HCT116 (cell line): Measurements from ENCODE around the gene ADPGK. TPM values are rescaled to one million over a fixed set of nuclear protein-coding genes. Genes with fewer than 3 reads are reported as not detected.

Experiments used
- ATAC-seq: fragments of 200-7000 bp; cut with Tn5 transposase; 2 replicates; pipeline ENCODE4 v1.9.1; 2020; ENCODE audit warnings: mild to moderate bottlenecking, moderate library complexity
- BruUV-seq: library from RNA; stranded (reverse); fragments of 400-500 nt; replicated peaks from 2 replicates; lab custom pipeline; 2021; lab: Mats Ljungman, UMichigan
- CTCF ChIA-PET: fragments of 300-600 bp; sonication (Branson Sonifier 250); formaldehyde crosslinking; loops from one replicate; lab custom pipeline; 2021; ENCODE audit warnings: antibody characterized with exemption; lab: Charles Lee
- POLR2A ChIA-PET: fragments of 300-600, 350-600 bp; sonication (Branson Sonifier 250); formaldehyde crosslinking; loops from one replicate; lab custom pipeline; 2021; ENCODE audit warnings: antibody characterized with exemption; lab: Charles Lee
- RAD21 ChIA-PET, 2 experiments: fragments of 300-600 bp; sonication (Branson Sonifier 250); formaldehyde crosslinking; loops; one replicate each; lab custom pipeline; 2023; ENCODE audit warnings: low total read pairs in 2 of 2; ENCODE audit not compliant: uncharacterized antibody in 2 of 2, unreplicated experiment in 2 of 2, low non-redundant PET in 1 of 2; lab: Charles Lee
- DNase-seq: peaks from one replicate; pipeline ENCODE4 v3.0.0-alpha.2; 2010; ENCODE audit warnings: low read depth, low spot score
- H2AFZ ChIP-seq: fragments of 200-600 bp; shearing (Covaris generic), sonication (generic); 2 replicates; pipeline ENCODE4 v1.6.1; 2017; ENCODE audit warnings: low read depth, mixed run types, mixed read lengths, antibody characterized with exemption, low read length; ENCODE audit not compliant: poor library complexity, severe bottlenecking
- H3K27ac ChIP-seq: 2 replicates; pipeline ENCODE4 v1.5.1; 2012; ENCODE audit warnings: low read depth, low read length
- H3K27me3 ChIP-seq: fragments of 200-600 bp; sonication (generic); 2 replicates; pipeline ENCODE4 v1.6.1; 2016; ENCODE audit warnings: mixed run types, low read length, mixed read lengths; ENCODE audit not compliant: insufficient read depth
- H3K36me3 ChIP-seq, 2 experiments: fragments of 200-500 bp in 1 of 2; fragments of 200-600 bp in 1 of 2; sonication (Bioruptor generic) in 1 of 2; sonication (generic) in 1 of 2; 2 replicates each; pipeline versions ENCODE4 v1.5.1 to v1.6.1; 2014 to 2016; ENCODE audit warnings: low read length in 2 of 2, inconsistent platforms in 1 of 2, mixed read lengths in 1 of 2, mixed run types in 1 of 2; ENCODE audit not compliant: insufficient read depth in 2 of 2, control insufficient read depth in 1 of 2
- H3K4me1 ChIP-seq, 2 experiments: fragments of 200-600 bp in 1 of 2; sonication (generic) in 1 of 2; 2 replicates each; pipeline versions ENCODE4 v1.5.1 to v1.6.1; 2012 to 2017; ENCODE audit warnings: low read length in 2 of 2, inconsistent platforms in 1 of 2, mild to moderate bottlenecking in 1 of 2, mixed read lengths in 1 of 2, mixed run types in 1 of 2, moderate library complexity in 1 of 2; ENCODE audit not compliant: insufficient read depth in 2 of 2, control insufficient read depth in 1 of 2
- H3K4me2 ChIP-seq: fragments of 200-600 bp; sonication (generic); 2 replicates; pipeline ENCODE4 v1.6.1; 2017; ENCODE audit warnings: mixed run types, low read length, mixed read lengths
- H3K4me3 ChIP-seq, 2 experiments: fragments of 200-600 bp in 1 of 2; sonication (generic) in 1 of 2; replicated peaks in 1 of 2; 2 replicates each; pipeline ENCODE4 v1.5.1; 2011 to 2016; ENCODE audit warnings: low read length in 2 of 2, control low read depth in 1 of 2, low read depth in 1 of 2, mild to moderate bottlenecking in 1 of 2, mixed read lengths in 1 of 2, mixed run types in 1 of 2
- H3K79me2 ChIP-seq: fragments of 200-600 bp; sonication (generic); 2 replicates; pipeline ENCODE4 v1.6.1; 2017; ENCODE audit warnings: mild to moderate bottlenecking, mixed run types, low read length, moderate library complexity, mixed read lengths; ENCODE audit not compliant: insufficient read depth
- H3K9ac ChIP-seq: fragments of 200-600 bp; sonication (generic); 2 replicates; pipeline ENCODE4 v1.6.1; 2016; ENCODE audit warnings: low read length, mixed read lengths
- H3K9me2 ChIP-seq: fragments of 200-600 bp; sonication (generic), shearing (Covaris generic); 2 replicates; pipeline ENCODE4 v1.6.1; 2017; ENCODE audit warnings: mixed run types, mild to moderate bottlenecking, moderate library complexity; ENCODE audit not compliant: insufficient read depth
- H3K9me3 ChIP-seq, 2 experiments: fragments of 200-500 bp in 1 of 2; fragments of 200-600 bp in 1 of 2; sonication (Bioruptor generic) in 1 of 2; sonication (generic) in 1 of 2; 2 replicates each; pipeline ENCODE4 v1.6.1; 2014 to 2017; ENCODE audit warnings: low read length in 2 of 2, mixed read lengths in 2 of 2, inconsistent platforms in 1 of 2, low read depth in 1 of 2, mild to moderate bottlenecking in 1 of 2, mixed run types in 1 of 2, moderate library complexity in 1 of 2; ENCODE audit not compliant: control insufficient read depth in 1 of 2, insufficient read depth in 1 of 2
- H4K20me1 ChIP-seq: fragments of 200-600 bp; sonication (generic), shearing (Covaris generic); 2 replicates; pipeline ENCODE4 v1.6.1; 2017; ENCODE audit warnings: mixed run types, mild to moderate bottlenecking, moderate library complexity; ENCODE audit not compliant: insufficient read depth
- CEBPB ChIP-seq: IDR thresholded peaks from 2 replicates; pipeline ENCODE4 v1.6.1; 2012; ENCODE audit warnings: low read depth
- EGR1 ChIP-seq: IDR thresholded peaks from 2 replicates; pipeline ENCODE4 v1.6.1; 2012; ENCODE audit warnings: low read depth
- EZH2phosphoT487 ChIP-seq: fragments of 200-600 bp; IDR thresholded peaks from 2 replicates; pipeline ENCODE4 v1.6.1; 2018; ENCODE audit warnings: antibody characterized with exemption, borderline replicate concordance
- FOSL1 ChIP-seq: IDR thresholded peaks from 2 replicates; pipeline ENCODE4 v1.6.1; 2012; ENCODE audit warnings: low read depth
- REST ChIP-seq: IDR thresholded peaks from 2 replicates; pipeline ENCODE4 v1.6.1; 2012; ENCODE audit warnings: low read depth
- TCF7L2 ChIP-seq: IDR thresholded peaks from 2 replicates; pipeline ENCODE4 v1.7.0; 2011; ENCODE audit warnings: borderline replicate concordance, inconsistent platforms; ENCODE audit not compliant: insufficient read depth, insufficient read length; ENCODE audit errors: extremely low read depth
- ZNF274 ChIP-seq: fragments of 200-500 bp; sonication (Bioruptor generic); IDR thresholded peaks from 2 replicates; pipeline ENCODE4 v1.6.1; 2014; ENCODE audit warnings: mild to moderate bottlenecking, low read depth, low read length, inconsistent platforms
- intact Hi-C: fragments of 100-400 bp; cut with micrococcal nuclease; formaldehyde crosslinking; loops from 2 replicates; pipeline ENCODE4 v1.10.0; 2022
- total RNA-seq: library from RNA; stranded (reverse); gene quantifications from one replicate; pipeline ENCODE4 v1.2.1, GENCODE V29; 2021; ENCODE audit not compliant: unreplicated experiment

ADPGK gene
- total RNA-seq, 1 experiment from 2014 or later: 41.5 TPM

DNA sequence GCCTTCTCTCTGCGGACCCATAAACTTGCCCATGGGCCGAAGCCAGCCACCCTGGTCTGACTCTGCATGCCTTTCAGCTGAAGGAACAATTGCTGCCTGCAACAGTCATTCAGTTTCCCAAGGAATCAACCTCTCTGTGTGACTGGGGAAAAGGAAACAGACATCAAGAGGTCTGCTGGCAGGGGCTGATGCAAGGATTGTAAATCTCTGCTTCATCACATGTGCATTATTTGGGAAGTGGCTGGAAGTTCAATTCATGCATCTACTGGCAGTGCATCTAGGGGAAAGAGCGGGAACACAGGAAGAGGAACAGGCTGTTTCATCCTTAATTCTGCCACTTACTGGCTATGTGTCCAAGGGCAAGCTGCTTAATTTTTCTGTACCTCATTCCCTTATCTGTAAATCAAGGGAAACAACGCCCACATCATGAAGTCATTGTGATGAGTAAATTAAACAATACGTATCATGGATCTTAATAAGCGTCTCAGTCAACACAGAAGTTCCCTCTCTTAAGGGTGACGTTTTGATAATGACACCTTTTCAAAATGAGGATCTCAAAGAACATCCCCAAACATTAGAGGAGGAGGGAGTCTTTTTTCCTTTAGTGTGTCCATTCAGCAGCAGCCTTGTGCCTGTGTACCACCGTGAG is 17.4 kb upstream of the ADPGK start:
- Histone ChIP-seq H3K36me3 (no peaks in the 10 kb centered on the region), H3K4me2 (no peak overlapping the region), H3K4me3 (no peak overlapping the region), H4K20me1 (no peaks in the 10 kb centered on the region), H3K9ac (no peak overlapping the region), H3K4me1 (peaks cover 0 to 10% of the 10 kb centered on the region in 2 experiments; a peak in 1 of 4 replicates), H3K9me3 (no peaks in the 10 kb centered on the region), H3K27me3 (peaks cover 6% of the 10 kb centered on the region; the same call in 1 of the 2 replicates), H2AFZ (no peak overlapping the region), H3K79me2 (no peaks in the 10 kb centered on the region), H3K27ac (no peak overlapping the region), H3K9me2 (no peaks in the 10 kb centered on the region)
- TF ChIP-seq ZNF274: no peak
- TF ChIP-seq CEBPB: no peak
- no peak for TF ChIP-seq REST
- TF ChIP-seq EZH2phosphoT487: no peak
- TF ChIP-seq TCF7L2: no peak
- no peak for TF ChIP-seq EGR1
- TF ChIP-seq FOSL1: no peak
- ChIA-PET CTCF (no interaction called here), RAD21 (no interaction called here), POLR2A (no interaction called here)
- DNase-seq (no peak), ATAC-seq (no peak)
- intact Hi-C loops: no loop called here
- BruUV-seq: no TSS peak
